ENCODE results near the gene WWP2. TPM values are rescaled to one million over a fixed set of nuclear protein-coding genes. Genes with fewer than 3 reads are reported as not detected.
A peak's percentile ranks its signal among the peaks of the same experiment; 100 is the strongest.

The WWP2 gene
- total RNA-seq, 2 donors from 2014 or later = 144 to 146 TPM

DNA sequence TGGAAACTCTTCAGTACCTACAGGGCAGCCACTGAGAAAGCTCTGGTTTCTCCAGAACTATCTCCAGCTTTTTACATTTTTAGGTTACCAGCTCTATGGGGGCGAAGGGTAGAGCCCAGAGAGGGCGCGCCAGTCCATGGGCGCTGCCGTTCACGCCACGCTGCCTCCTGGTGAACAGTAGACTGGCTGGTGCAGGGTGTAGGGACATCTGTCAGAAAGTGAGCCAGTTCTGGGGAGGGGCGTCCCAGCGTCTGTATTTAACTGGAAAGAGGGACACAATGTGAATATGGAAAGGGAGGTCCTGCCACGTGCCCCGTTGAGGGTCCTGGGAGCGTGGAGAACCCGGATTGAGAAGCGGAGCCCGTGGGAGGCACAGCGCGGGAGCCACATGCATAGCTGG, 172.6 kb downstream of the WWP2 start:
- DNase-seq (ENCODE audit: low spot score) = no peak
- H3K27me3 ChIP-seq (replicated peaks; ENCODE audit: insufficient read depth) = no peaks in the 10 kb centered on the region
- TF ChIP-seq, protein P1, sequence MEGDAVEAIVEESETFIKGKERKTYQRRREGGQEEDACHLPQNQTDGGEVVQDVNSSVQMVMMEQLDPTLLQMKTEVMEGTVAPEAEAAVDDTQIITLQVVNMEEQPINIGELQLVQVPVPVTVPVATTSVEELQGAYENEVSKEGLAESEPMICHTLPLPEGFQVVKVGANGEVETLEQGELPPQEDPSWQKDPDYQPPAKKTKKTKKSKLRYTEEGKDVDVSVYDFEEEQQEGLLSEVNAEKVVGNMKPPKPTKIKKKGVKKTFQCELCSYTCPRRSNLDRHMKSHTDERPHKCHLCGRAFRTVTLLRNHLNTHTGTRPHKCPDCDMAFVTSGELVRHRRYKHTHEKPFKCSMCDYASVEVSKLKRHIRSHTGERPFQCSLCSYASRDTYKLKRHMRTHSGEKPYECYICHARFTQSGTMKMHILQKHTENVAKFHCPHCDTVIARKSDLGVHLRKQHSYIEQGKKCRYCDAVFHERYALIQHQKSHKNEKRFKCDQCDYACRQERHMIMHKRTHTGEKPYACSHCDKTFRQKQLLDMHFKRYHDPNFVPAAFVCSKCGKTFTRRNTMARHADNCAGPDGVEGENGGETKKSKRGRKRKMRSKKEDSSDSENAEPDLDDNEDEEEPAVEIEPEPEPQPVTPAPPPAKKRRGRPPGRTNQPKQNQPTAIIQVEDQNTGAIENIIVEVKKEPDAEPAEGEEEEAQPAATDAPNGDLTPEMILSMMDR (IDR thresholded peaks at IDR 0.05) = no peak
- peaks cover 84% of the 10 kb centered on the region for H3K36me3 ChIP-seq
- peak overlapping the region; percentile 96 for H3K27ac ChIP-seq
- no peak overlapping the region for H3K4me3 ChIP-seq
- peaks cover 24 to 97% of the 10 kb centered on the region in 2 donors for H3K4me1 ChIP-seq (ENCODE audit: control insufficient read depth in 1 of 2, low read depth in 2 of 2)
- no peak for ATAC-seq (ENCODE audit: insufficient number of reproducible peaks, low FRiP score, low read depth)
- H3K9me3 ChIP-seq = no peaks in the 10 kb centered on the region

DNA sequence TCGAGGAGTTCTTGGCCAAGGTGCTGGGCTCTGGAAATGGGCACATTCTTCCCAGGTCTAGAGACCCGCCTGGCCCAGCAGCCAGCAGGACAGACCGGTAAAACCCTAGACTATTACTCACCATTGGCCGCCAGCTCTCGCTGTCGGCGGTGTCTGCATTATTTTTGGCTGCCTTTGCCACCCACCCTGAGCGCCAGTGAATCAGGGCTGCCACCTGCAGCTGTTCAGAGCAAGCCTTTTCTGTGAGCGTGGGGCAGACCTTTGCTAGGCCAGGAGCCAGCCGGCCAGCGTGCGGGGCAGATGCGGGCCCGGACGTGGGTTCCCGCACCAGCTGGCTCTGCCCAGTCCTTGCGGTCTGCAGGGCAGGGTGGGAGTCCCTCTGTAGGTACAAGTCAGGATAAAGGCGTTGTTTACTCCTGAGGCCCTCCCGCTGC, 173.2 kb downstream of the WWP2 start:
- Histone ChIP-seq H3K4me3 (peak overlapping the region; percentile 42), H3K9me3 (no peaks in the 10 kb centered on the region), H3K27ac (peak overlapping the region; percentile 96), H3K4me1 (ENCODE audit: control insufficient read depth in 1 of 2, low read depth in 2 of 2) (peaks cover 24 to 97% of the 10 kb centered on the region in 2 donors), H3K27me3 (replicated peaks; ENCODE audit: insufficient read depth) (no peaks in the 10 kb centered on the region), H3K36me3 (peaks cover 87% of the 10 kb centered on the region)
- DNase-seq (ENCODE audit: low spot score) (peak; percentile 72), ATAC-seq (ENCODE audit: insufficient number of reproducible peaks, low FRiP score, low read depth) (peak; percentile 87)
- TF ChIP-seq, protein P1 (IDR thresholded peaks at IDR 0.05) = no peak

DNA sequence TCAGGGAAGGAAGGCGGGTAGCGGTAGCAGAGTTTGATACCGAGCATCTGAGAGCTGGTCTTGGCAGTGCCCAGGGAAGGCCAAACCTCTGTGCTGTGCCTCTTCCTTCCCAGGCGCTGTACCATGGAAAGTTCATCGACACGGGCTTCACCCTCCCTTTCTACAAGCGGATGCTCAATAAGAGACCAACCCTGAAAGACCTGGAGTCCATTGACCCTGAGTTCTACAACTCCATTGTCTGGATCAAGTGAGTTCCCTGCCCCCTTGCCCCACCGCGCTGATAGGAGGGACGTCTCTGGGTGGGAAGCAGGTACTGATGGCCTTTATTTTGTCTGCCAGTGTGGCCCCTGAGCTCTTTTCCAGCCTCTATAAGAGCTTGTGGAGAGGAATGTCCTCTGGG, 173.6 kb downstream of the WWP2 start:
- TF ChIP-seq, protein P1 (IDR thresholded peaks at IDR 0.05) = no peak
- Histone ChIP-seq H3K36me3 (peaks cover 85% of the 10 kb centered on the region), H3K4me1 (ENCODE audit: control insufficient read depth in 1 of 2, low read depth in 2 of 2) (peaks cover 24 to 97% of the 10 kb centered on the region in 2 donors), H3K27me3 (replicated peaks; ENCODE audit: insufficient read depth) (no peaks in the 10 kb centered on the region), H3K4me3 (peak overlapping the region; percentile 42), H3K27ac (peak overlapping the region; percentile 96), H3K9me3 (no peaks in the 10 kb centered on the region)
- ATAC-seq (ENCODE audit: insufficient number of reproducible peaks, low FRiP score, low read depth) (no peak), DNase-seq (ENCODE audit: low spot score) (no peak)

DNA sequence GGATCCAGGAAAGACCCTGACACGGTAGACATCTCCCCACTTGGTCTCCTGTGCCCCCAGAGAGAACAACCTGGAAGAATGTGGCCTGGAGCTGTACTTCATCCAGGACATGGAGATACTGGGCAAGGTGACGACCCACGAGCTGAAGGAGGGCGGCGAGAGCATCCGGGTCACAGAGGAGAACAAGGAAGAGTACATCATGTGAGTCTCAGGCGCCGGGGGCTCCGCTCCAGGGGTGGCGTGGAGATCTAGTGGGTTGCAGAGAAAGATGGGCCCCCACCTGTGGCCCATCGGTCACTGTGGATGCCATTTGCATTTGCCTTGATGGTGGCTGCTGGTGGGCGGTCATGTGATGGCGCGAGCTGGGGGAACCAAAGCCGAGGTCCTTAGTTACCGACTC, 174.1 kb downstream of the WWP2 start:
- Histone ChIP-seq H3K27ac (peak overlapping the region; percentile 96), H3K9me3 (no peaks in the 10 kb centered on the region), H3K4me1 (ENCODE audit: control insufficient read depth in 1 of 2, low read depth in 2 of 2) (peaks cover 24 to 97% of the 10 kb centered on the region in 2 donors), H3K27me3 (replicated peaks; ENCODE audit: insufficient read depth) (no peaks in the 10 kb centered on the region), H3K36me3 (peaks cover 80% of the 10 kb centered on the region), H3K4me3 (no peak overlapping the region)
- no peak for DNase-seq (ENCODE audit: low spot score)
- no peak for ATAC-seq (ENCODE audit: insufficient number of reproducible peaks, low FRiP score, low read depth)
- TF ChIP-seq, protein P1 (IDR thresholded peaks at IDR 0.05) = no peak

DNA sequence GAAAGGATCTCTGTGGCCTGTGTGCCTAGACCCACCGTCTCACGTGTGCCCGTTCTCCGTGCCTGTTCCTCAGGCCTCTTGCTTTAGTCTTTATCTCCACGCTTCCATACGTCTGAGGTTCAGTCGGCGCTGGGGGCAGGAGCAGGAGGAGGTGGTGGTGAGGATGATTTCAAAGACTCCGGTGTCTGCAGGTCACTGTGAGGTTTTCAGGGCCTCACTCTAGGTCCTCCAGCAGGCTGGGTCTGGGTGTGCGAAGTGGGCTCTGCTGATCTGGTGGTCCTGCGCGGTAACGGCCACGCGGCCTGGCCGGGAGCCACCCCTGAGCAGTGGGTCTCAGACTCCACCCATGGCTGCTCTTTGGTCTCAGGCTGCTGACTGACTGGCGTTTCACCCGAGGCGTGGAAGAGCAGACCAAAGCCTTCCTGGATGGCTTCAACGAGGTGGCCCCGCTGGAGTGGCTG, 174.6 kb downstream of the WWP2 start:
- Histone ChIP-seq H3K4me1 (ENCODE audit: control insufficient read depth in 1 of 2, low read depth in 2 of 2) (peaks cover 20 to 97% of the 10 kb centered on the region in 2 donors), H3K27me3 (replicated peaks; ENCODE audit: insufficient read depth) (no peaks in the 10 kb centered on the region), H3K9me3 (no peaks in the 10 kb centered on the region), H3K36me3 (peaks cover 74% of the 10 kb centered on the region), H3K27ac (peak overlapping the region; percentile 96), H3K4me3 (no peak overlapping the region)
- TF ChIP-seq, protein P1 (IDR thresholded peaks at IDR 0.05) = no peak
- no peak for ATAC-seq (ENCODE audit: insufficient number of reproducible peaks, low FRiP score, low read depth)
- DNase-seq (ENCODE audit: low spot score) = no peak

All from thoracic aorta (tissue), 2 donors.